HEK293 (cell line): ENCODE measurements around the gene NOS1AP.

Experiments
- CTCF ChIA-PET: fragments of 350-600 bp; formaldehyde crosslinking; extraction: SDS; loops from one replicate; lab custom pipeline; 2021; ENCODE audit warnings: antibody characterized with exemption; lab: Yijun Ruan, JAX
- POLR2A ChIA-PET: fragments of 300-600 bp; formaldehyde crosslinking; extraction: SDS; loops from one replicate; lab custom pipeline; 2020; ENCODE audit warnings: antibody characterized with exemption, inconsistent platforms; lab: Yijun Ruan, JAX
- H3K27ac ChIP-seq: fragments of 200-500 bp; sonication (Bioruptor generic); 2 replicates; pipeline ENCODE4 v1.5.1; 2014; ENCODE audit warnings: low read depth, low read length, control low read depth, inconsistent platforms; ENCODE audit errors: extremely low read depth
- H3K36me3 ChIP-seq, 2 experiments: fragments of 200-500 bp in 1 of 2; sonication (Bioruptor generic) in 1 of 2; 1 replicate in 1 of 2; 2 replicates in 1 of 2; pipeline ENCODE4 v1.5.1; 2014 to 2017; ENCODE audit warnings: inconsistent platforms in 2 of 2, low read length in 2 of 2; ENCODE audit not compliant: control insufficient read depth in 2 of 2, insufficient read depth in 1 of 2
- H3K4me1 ChIP-seq: fragments of 200-500 bp; sonication (Bioruptor generic); 2 replicates; pipeline ENCODE4 v1.5.1; 2014; ENCODE audit warnings: mild to moderate bottlenecking, low read length, inconsistent platforms; ENCODE audit not compliant: control insufficient read depth, insufficient read depth
- H3K4me3 ChIP-seq: 2 replicates; pipeline ENCODE4 v1.5.1; 2011; ENCODE audit warnings: low read depth, mild to moderate bottlenecking, control low read depth, low read length, moderate library complexity
- H3K9me3 ChIP-seq: fragments of 200-500 bp; sonication (Bioruptor generic); 2 replicates; pipeline ENCODE4 v1.5.1; 2014; ENCODE audit warnings: low read depth, low read length, inconsistent platforms; ENCODE audit not compliant: control insufficient read depth, insufficient read depth
- HOXC10 ChIP-seq: sonication (generic); formaldehyde crosslinking; IDR thresholded peaks from 2 replicates; pipeline ENCODE4 v1.8.1; 2023; ENCODE audit warnings: mild to moderate bottlenecking, missing genetic modification reagents
- KLF16 ChIP-seq: fragments of 450-650 bp; formaldehyde crosslinking; IDR thresholded peaks from 2 replicates; pipeline ENCODE4 v1.5.1; 2017; ENCODE audit warnings: missing biosample characterization, missing genetic modification characterization
- MEIS1 ChIP-seq: sonication (generic); formaldehyde crosslinking; IDR thresholded peaks from 2 replicates; pipeline ENCODE4 v1.8.1; 2022; ENCODE audit warnings: missing genetic modification reagents, mild to moderate bottlenecking, borderline replicate concordance
- MZF1 ChIP-seq: fragments of 450-650 bp; formaldehyde crosslinking; IDR thresholded peaks from 2 replicates; pipeline ENCODE4 v1.5.1; 2017; ENCODE audit warnings: missing biosample characterization, missing genetic modification characterization, borderline replicate concordance
- RBAK ChIP-seq: fragments of 450-650 bp; formaldehyde crosslinking; IDR thresholded peaks from 2 replicates; pipeline ENCODE4 v1.5.1; 2016; ENCODE audit warnings: missing biosample characterization, missing genetic modification characterization
- SETDB1 ChIP-seq: IDR thresholded peaks from one replicate; pipeline ENCODE4 v1.6.1; 2017; ENCODE audit warnings: mild to moderate bottlenecking, low read length, moderate library complexity, mixed read lengths; ENCODE audit not compliant: insufficient read length
- WT1 ChIP-seq: fragments of 450-650 bp; formaldehyde crosslinking; IDR thresholded peaks from 2 replicates; pipeline ENCODE4 v1.5.1; 2016; ENCODE audit warnings: missing biosample characterization, missing genetic modification characterization
- ZBTB7A ChIP-seq: fragments of 450-650 bp; formaldehyde crosslinking; IDR thresholded peaks from 2 replicates; pipeline ENCODE4 v1.5.1; 2016; ENCODE audit warnings: low read depth, missing biosample characterization, missing genetic modification characterization
- ZBTB8A ChIP-seq: fragments of 450-650 bp; formaldehyde crosslinking; IDR thresholded peaks from 2 replicates; pipeline ENCODE4 v1.5.1; 2016; ENCODE audit warnings: missing biosample characterization, missing genetic modification characterization
- ZFP3 ChIP-seq: fragments of 450-650 bp; formaldehyde crosslinking; IDR thresholded peaks from 2 replicates; pipeline ENCODE4 v1.5.1; 2016; ENCODE audit warnings: low read depth, missing biosample characterization, missing genetic modification characterization
- ZFP37 ChIP-seq: fragments of 450-650 bp; formaldehyde crosslinking; IDR thresholded peaks from 2 replicates; pipeline ENCODE4 v1.5.1; 2016; ENCODE audit warnings: missing biosample characterization, missing genetic modification characterization
- ZNF146 ChIP-seq: fragments of 450-650 bp; formaldehyde crosslinking; IDR thresholded peaks from 2 replicates; pipeline ENCODE4 v1.5.1; 2016; ENCODE audit warnings: missing biosample characterization, missing genetic modification characterization
- ZNF416 ChIP-seq: fragments of 450-650 bp; formaldehyde crosslinking; IDR thresholded peaks from 2 replicates; pipeline ENCODE4 v1.5.1; 2016; ENCODE audit warnings: missing biosample characterization, missing genetic modification characterization
- ZNF423 ChIP-seq: fragments of 450-650 bp; formaldehyde crosslinking; IDR thresholded peaks from 2 replicates; pipeline ENCODE4 v1.5.1; 2016; ENCODE audit warnings: missing biosample characterization, missing genetic modification characterization
- ZNF514 ChIP-seq: fragments of 450-650 bp; formaldehyde crosslinking; IDR thresholded peaks from 2 replicates; pipeline ENCODE4 v1.5.1; 2016; ENCODE audit warnings: missing biosample characterization, missing genetic modification characterization
- ZNF664 ChIP-seq: fragments of 450-650 bp; formaldehyde crosslinking; IDR thresholded peaks from 2 replicates; pipeline ENCODE4 v1.5.1; 2016; ENCODE audit warnings: missing biosample characterization, missing genetic modification characterization
- ZXDB ChIP-seq: fragments of 450-650 bp; formaldehyde crosslinking; IDR thresholded peaks from 2 replicates; pipeline ENCODE4 v1.5.1; 2016; ENCODE audit warnings: missing biosample characterization, missing genetic modification characterization
- TF ChIP-seq, protein P1 (sequence below): fragments of 450-650 bp; formaldehyde crosslinking; conservative IDR thresholded peaks from 2 replicates; pipeline ENCODE4 v1.5.1; 2016; ENCODE audit warnings: low read depth, missing biosample characterization, missing genetic modification characterization
- TF ChIP-seq, protein P2 (sequence below): fragments of 450-650 bp; formaldehyde crosslinking; conservative IDR thresholded peaks from 2 replicates; pipeline ENCODE4 v1.5.1; 2016; ENCODE audit warnings: low read depth, missing biosample characterization, missing genetic modification characterization
- TF ChIP-seq, protein P3 (sequence below): fragments of 450-650 bp; formaldehyde crosslinking; IDR thresholded peaks from 2 replicates; pipeline ENCODE4 v1.5.1; 2017; ENCODE audit warnings: missing biosample characterization, missing genetic modification characterization
- TF ChIP-seq, protein P4 (sequence below): fragments of 450-650 bp; formaldehyde crosslinking; IDR thresholded peaks from 2 replicates; pipeline ENCODE4 v1.5.1; 2016; ENCODE audit warnings: missing biosample characterization, missing genetic modification characterization
- TF ChIP-seq, protein P5 (sequence below): fragments of 450-650 bp; formaldehyde crosslinking; IDR thresholded peaks from 2 replicates; pipeline ENCODE4 v1.5.1; 2016; ENCODE audit warnings: missing biosample characterization, missing genetic modification characterization

Gene NOS1AP

DNA sequence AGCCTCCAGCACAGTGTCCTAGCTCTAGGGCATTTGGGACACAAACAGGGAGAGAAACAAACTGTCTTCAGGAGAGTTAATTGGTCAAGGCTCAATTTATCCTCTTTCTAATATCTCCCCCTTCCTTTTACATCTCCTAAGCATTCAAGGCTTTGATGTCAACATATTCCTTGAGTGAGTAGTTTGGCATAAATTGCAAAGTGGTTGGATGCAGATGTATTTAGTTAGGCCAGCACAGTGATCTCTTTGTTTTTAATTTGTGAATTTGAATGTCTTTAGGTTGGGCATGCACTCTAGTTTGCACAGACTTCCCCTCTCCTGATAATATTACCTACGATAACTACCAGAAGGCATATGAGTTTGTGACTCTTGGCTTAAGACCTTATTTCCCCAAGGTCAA is 33.3 kb upstream of the NOS1AP start:
- Histone ChIP-seq H3K27ac (no peak overlapping the region), H3K4me3 (no peak overlapping the region), H3K4me1 (no peaks in the 10 kb centered on the region), H3K36me3 (no peaks in the 10 kb centered on the region), H3K9me3 (no peaks in the 10 kb centered on the region)
- TF ChIP-seq KLF16 (tag by site-specific recombination) (no peak), ZNF423 (tag by site-specific recombination) (no peak), RBAK (tag by site-specific recombination) (no peak), SETDB1 (no peak), ZFP37 (tag by site-specific recombination) (no peak), ZXDB (tag by site-specific recombination) (no peak), ZNF416 (no peak), HOXC10 (CRISPR knock-in tag) (no peak), MZF1 (tag by site-specific recombination) (no peak), ZFP3 (no peak), WT1 (no peak), ZNF146 (tag by site-specific recombination) (no peak), ZNF514 (tag by site-specific recombination) (no peak), ZBTB8A (tag by site-specific recombination) (no peak)
- TF ChIP-seq, protein P1, sequence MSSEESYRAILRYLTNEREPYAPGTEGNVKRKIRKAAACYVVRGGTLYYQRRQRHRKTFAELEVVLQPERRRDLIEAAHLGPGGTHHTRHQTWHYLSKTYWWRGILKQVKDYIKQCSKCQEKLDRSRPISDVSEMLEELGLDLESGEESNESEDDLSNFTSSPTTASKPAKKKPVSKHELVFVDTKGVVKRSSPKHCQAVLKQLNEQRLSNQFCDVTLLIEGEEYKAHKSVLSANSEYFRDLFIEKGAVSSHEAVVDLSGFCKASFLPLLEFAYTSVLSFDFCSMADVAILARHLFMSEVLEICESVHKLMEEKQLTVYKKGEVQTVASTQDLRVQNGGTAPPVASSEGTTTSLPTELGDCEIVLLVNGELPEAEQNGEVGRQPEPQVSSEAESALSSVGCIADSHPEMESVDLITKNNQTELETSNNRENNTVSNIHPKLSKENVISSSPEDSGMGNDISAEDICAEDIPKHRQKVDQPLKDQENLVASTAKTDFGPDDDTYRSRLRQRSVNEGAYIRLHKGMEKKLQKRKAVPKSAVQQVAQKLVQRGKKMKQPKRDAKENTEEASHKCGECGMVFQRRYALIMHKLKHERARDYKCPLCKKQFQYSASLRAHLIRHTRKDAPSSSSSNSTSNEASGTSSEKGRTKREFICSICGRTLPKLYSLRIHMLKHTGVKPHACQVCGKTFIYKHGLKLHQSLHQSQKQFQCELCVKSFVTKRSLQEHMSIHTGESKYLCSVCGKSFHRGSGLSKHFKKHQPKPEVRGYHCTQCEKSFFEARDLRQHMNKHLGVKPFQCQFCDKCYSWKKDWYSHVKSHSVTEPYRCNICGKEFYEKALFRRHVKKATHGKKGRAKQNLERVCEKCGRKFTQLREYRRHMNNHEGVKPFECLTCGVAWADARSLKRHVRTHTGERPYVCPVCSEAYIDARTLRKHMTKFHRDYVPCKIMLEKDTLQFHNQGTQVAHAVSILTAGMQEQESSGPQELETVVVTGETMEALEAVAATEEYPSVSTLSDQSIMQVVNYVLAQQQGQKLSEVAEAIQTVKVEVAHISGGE (tag by site-specific recombination): no peak
- TF ChIP-seq, protein P2, sequence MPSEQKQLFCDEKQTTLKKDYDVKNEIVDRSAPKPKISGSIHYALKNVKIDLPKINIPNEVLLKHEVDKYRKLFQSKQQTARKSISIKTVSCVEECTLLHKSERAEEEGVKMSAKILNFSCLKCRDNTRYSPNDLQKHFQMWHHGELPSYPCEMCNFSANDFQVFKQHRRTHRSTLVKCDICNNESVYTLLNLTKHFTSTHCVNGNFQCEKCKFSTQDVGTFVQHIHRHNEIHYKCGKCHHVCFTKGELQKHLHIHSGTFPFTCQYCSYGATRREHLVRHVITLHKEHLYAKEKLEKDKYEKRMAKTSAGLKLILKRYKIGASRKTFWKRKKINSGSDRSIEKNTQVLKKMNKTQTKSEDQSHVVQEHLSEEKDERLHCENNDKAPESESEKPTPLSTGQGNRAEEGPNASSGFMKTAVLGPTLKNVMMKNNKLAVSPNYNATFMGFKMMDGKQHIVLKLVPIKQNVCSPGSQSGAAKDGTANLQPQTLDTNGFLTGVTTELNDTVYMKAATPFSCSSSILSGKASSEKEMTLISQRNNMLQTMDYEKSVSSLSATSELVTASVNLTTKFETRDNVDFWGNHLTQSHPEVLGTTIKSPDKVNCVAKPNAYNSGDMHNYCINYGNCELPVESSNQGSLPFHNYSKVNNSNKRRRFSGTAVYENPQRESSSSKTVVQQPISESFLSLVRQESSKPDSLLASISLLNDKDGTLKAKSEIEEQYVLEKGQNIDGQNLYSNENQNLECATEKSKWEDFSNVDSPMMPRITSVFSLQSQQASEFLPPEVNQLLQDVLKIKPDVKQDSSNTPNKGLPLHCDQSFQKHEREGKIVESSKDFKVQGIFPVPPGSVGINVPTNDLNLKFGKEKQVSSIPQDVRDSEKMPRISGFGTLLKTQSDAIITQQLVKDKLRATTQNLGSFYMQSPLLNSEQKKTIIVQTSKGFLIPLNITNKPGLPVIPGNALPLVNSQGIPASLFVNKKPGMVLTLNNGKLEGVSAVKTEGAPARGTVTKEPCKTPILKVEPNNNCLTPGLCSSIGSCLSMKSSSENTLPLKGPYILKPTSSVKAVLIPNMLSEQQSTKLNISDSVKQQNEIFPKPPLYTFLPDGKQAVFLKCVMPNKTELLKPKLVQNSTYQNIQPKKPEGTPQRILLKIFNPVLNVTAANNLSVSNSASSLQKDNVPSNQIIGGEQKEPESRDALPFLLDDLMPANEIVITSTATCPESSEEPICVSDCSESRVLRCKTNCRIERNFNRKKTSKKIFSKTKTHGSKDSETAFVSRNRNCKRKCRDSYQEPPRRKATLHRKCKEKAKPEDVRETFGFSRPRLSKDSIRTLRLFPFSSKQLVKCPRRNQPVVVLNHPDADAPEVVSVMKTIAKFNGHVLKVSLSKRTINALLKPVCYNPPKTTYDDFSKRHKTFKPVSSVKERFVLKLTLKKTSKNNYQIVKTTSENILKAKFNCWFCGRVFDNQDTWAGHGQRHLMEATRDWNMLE: no peak
- TF ChIP-seq, protein P3, sequence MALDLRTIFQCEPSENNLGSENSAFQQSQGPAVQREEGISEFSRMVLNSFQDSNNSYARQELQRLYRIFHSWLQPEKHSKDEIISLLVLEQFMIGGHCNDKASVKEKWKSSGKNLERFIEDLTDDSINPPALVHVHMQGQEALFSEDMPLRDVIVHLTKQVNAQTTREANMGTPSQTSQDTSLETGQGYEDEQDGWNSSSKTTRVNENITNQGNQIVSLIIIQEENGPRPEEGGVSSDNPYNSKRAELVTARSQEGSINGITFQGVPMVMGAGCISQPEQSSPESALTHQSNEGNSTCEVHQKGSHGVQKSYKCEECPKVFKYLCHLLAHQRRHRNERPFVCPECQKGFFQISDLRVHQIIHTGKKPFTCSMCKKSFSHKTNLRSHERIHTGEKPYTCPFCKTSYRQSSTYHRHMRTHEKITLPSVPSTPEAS (tag by site-specific recombination): no peak
- POLR2A ChIA-PET: interaction anchor here (0.7 to 2.0 kb wide), 3 partner anchors 12 to 278 kb away, joined by 3 to 12 read pairs (median 4); partner anchors contain the start of gene OLFML2B
- CTCF ChIA-PET: interaction anchor here (0.6 to 7.6 kb wide), 19 partner anchors 12 to 568 kb away, joined by 3 to 239 read pairs (median 5); partner anchors contain the start of genes DUSP12 and OLFML2B

DNA sequence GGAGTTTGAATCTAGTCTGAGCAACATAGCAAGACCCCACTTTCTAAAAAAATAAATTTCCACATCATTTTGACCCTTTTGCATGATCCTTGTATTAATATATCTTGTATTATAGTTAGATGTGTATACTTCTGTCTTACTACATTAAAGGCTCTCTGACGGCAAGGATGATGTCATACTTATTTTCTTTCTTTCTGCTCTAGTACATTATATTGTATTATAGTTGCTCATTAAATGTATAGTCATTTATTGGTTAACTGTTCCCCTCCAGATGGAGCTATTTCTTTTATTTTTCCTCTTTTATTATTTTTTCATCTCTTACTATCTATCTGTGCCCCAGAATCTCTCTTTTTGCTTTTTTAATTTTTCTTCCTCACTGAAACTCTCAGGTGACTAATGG is 30.9 kb upstream of the NOS1AP start:
- Histone ChIP-seq H3K9me3 (no peaks in the 10 kb centered on the region), H3K27ac (no peak overlapping the region), H3K4me1 (no peaks in the 10 kb centered on the region), H3K4me3 (no peak overlapping the region), H3K36me3 (no peaks in the 10 kb centered on the region)
- POLR2A ChIA-PET: no interaction called here
- CTCF ChIA-PET: interaction anchor here (0.7 to 7.6 kb wide), 4 partner anchors 187 to 254 kb away, joined by 3 to 239 read pairs (median 4); no protein-coding TSS in a partner anchor
- TF ChIP-seq ZBTB7A (tag by site-specific recombination): no peak
- TF ChIP-seq, protein P4, sequence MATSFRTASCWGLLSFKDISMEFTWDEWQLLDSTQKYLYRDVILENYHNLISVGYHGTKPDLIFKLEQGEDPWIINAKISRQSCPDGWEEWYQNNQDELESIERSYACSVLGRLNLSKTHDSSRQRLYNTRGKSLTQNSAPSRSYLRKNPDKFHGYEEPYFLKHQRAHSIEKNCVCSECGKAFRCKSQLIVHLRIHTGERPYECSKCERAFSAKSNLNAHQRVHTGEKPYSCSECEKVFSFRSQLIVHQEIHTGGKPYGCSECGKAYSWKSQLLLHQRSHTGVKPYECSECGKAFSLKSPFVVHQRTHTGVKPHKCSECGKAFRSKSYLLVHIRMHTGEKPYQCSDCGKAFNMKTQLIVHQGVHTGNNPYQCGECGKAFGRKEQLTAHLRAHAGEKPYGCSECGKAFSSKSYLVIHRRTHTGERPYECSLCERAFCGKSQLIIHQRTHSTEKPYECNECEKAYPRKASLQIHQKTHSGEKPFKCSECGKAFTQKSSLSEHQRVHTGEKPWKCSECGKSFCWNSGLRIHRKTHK: no peak
- TF ChIP-seq, protein P5, sequence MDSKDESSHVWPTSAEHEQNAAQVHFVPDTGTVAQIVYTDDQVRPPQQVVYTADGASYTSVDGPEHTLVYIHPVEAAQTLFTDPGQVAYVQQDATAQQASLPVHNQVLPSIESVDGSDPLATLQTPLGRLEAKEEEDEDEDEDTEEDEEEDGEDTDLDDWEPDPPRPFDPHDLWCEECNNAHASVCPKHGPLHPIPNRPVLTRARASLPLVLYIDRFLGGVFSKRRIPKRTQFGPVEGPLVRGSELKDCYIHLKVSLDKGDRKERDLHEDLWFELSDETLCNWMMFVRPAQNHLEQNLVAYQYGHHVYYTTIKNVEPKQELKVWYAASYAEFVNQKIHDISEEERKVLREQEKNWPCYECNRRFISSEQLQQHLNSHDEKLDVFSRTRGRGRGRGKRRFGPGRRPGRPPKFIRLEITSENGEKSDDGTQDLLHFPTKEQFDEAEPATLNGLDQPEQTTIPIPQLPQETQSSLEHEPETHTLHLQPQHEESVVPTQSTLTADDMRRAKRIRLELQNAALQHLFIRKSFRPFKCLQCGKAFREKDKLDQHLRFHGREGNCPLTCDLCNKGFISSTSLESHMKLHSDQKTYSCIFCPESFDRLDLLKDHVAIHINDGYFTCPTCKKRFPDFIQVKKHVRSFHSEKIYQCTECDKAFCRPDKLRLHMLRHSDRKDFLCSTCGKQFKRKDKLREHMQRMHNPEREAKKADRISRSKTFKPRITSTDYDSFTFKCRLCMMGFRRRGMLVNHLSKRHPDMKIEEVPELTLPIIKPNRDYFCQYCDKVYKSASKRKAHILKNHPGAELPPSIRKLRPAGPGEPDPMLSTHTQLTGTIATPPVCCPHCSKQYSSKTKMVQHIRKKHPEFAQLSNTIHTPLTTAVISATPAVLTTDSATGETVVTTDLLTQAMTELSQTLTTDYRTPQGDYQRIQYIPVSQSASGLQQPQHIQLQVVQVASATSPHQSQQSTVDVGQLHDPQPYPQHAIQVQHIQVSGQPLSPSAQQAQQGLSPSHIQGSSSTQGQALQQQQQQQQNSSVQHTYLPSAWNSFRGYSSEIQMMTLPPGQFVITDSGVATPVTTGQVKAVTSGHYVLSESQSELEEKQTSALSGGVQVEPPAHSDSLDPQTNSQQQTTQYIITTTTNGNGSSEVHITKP (tag by site-specific recombination): no peak
- no peak for TF ChIP-seq MEIS1 (CRISPR knock-in tag)
- TF ChIP-seq ZNF664 (tag by site-specific recombination): peak; percentile 97
